ENCODE data around the gene SLC66A1. TPM values are rescaled to one million over a fixed set of nuclear protein-coding genes. Genes with fewer than 3 reads are reported as not detected.

SLC66A1 gene
- total RNA-seq, 1 experiment from 2014 or later, result 24.0 TPM

DNA sequence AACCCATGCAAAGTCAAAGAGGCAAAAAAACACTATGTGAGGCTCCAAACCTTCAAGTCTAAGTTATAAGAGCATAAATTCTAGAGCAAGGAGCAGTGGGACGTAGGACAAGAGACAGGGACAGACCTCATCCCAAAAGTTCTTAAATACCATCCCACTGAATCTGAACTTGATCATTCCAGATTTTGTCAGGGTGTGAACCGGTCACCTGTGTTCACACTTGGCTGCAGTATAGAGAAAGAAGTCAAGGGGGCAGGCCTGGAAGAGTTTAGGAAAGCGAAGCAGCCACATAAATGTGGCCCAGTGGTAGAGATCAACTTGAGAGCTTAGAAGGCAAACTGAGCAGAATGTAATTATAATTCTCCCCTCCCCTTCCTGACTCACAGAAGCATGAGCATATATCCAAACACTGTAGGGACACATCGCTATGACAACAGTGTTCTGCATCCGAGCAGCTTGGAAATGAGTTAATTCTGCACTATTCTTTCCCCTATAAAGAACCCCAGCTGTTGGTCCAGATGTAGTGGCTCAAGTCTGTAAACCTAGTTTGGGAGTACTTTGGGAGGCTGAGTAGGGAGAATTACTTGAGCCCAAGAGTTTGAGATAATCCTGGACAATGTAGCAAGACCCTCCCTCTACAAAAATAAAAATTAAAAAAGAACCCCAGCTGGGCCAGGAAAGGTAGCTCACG is 2.9 kb upstream of the SLC66A1 start:
- intact Hi-C loops (cut with micrococcal nuclease; ENCODE audit: unreplicated experiment), result no loop called here
- Histone ChIP-seq H3K4me3 (ENCODE audit: low read depth, low read length) (no peak overlapping the region), H3K4me1 (no peaks in the 10 kb centered on the region), H3K36me3 (ENCODE audit: control insufficient read depth, insufficient read depth, low read length) (no peaks in the 10 kb centered on the region; the same call in 1 of the 2 replicates), H3K9me3 (no peaks in the 10 kb centered on the region), H3K27me3 (replicated peaks; ENCODE audit: control insufficient read depth, insufficient read depth, low read length) (no peaks in the 10 kb centered on the region)
- no peak overlapping the region for H3K4me3 Mint-ChIP-seq (ENCODE audit: unreplicated experiment)
- POLR2A ChIA-PET, result no interaction called here
- peaks cover 36% of the 10 kb centered on the region for H3K36me3 Mint-ChIP-seq (ENCODE audit: insufficient read depth, unreplicated experiment)
- no peaks in the 10 kb centered on the region for H3K9me3 Mint-ChIP-seq (ENCODE audit: unreplicated experiment)
- BruUV-seq (replicated peaks), result no TSS peak
- H3K4me1 Mint-ChIP-seq (ENCODE audit: low read depth, unreplicated experiment), result peaks cover 15% of the 10 kb centered on the region
- no peak for TF ChIP-seq CTCF (IDR thresholded peaks at IDR 0.05; ENCODE audit: insufficient read depth in 1 of 2, low read depth in 1 of 2, low read length in 1 of 2, severe bottlenecking in 1 of 2, unreplicated experiment in 1 of 2)
- DNase-seq, result no peak
- CTCF ChIA-PET, result no interaction called here
- no peaks in the 10 kb centered on the region for H3K27me3 Mint-ChIP-seq (ENCODE audit: insufficient read depth, unreplicated experiment)
- no peak overlapping the region for H3K27ac Mint-ChIP-seq (ENCODE audit: unreplicated experiment)

- peaks cover 15% of the 10 kb centered on the region for H3K4me1 Mint-ChIP-seq (ENCODE audit: low read depth, unreplicated experiment)
Observed at GRCh38 chr1:19310061-19310460, 2.1 kb upstream of the SLC66A1 start.

More at GRCh38 chr1:19310061-19310460, 2.1 kb upstream of the SLC66A1 start:
- Histone ChIP-seq H3K4me1 (no peaks in the 10 kb centered on the region), H3K27me3 (replicated peaks; ENCODE audit: control insufficient read depth, insufficient read depth, low read length) (no peaks in the 10 kb centered on the region), H3K36me3 (ENCODE audit: control insufficient read depth, insufficient read depth, low read length) (no peaks in the 10 kb centered on the region; the same call in 1 of the 2 replicates), H3K9me3 (no peaks in the 10 kb centered on the region), H3K4me3 (ENCODE audit: low read depth, low read length) (no peak overlapping the region)
- no TSS peak for BruUV-seq (replicated peaks)
- POLR2A ChIA-PET, result no interaction called here
- CTCF ChIA-PET, result no interaction called here
- Mint-ChIP-seq H3K4me3 (ENCODE audit: unreplicated experiment) (no peak overlapping the region), H3K27me3 (ENCODE audit: insufficient read depth, unreplicated experiment) (no peaks in the 10 kb centered on the region), H3K9me3 (ENCODE audit: unreplicated experiment) (no peaks in the 10 kb centered on the region), H3K36me3 (ENCODE audit: insufficient read depth, unreplicated experiment) (peaks cover 29% of the 10 kb centered on the region), H3K27ac (ENCODE audit: unreplicated experiment) (no peak overlapping the region)
- intact Hi-C loops (cut with micrococcal nuclease; ENCODE audit: unreplicated experiment), result loop anchor here (10.0 kb wide), 1 partner anchor 55 kb away; the partner anchor contains the start of genes EMC1 and MRTO4
- no peak for DNase-seq
- TF ChIP-seq CTCF (IDR thresholded peaks at IDR 0.05; ENCODE audit: insufficient read depth in 1 of 2, low read depth in 1 of 2, low read length in 1 of 2, severe bottlenecking in 1 of 2, unreplicated experiment in 1 of 2), result no peak
